Stimulated activated CD4-positive, alpha-beta T cell treated with anti-CD3 and anti-CD28 coated beads, Interleukin-1b, Interleukin-23, amount 100 ng/mL, for 1 hour (primary cell): ENCODE data around the gene C2orf69.

ENCODE experiments used
- DNase-seq, 2 donors: peaks; one replicate each; pipeline ENCODE4 v3.0.0-alpha.2; 2020; ENCODE audit warnings: low read depth in 2 of 2

Gene C2orf69

DNA sequence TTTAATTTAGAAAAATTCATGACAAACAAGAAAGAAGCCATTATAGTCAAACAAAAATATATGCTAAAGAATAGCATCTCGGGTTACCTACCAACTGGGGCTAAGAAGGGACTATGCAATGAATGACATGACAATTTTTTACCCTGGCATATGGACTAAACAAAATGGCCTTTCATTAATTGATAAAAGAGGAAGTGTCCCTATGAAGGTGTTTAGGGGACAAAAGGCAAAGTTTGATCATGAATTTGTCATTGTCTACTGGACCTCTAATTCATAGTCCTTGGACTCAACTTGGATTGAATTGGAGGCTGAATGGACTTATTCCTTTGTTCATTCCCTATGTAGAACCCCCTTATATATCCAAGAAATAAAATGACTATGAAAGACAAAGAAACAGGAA, 57.0 kb downstream of the C2orf69 start:
- no peak for DNase-seq

DNA sequence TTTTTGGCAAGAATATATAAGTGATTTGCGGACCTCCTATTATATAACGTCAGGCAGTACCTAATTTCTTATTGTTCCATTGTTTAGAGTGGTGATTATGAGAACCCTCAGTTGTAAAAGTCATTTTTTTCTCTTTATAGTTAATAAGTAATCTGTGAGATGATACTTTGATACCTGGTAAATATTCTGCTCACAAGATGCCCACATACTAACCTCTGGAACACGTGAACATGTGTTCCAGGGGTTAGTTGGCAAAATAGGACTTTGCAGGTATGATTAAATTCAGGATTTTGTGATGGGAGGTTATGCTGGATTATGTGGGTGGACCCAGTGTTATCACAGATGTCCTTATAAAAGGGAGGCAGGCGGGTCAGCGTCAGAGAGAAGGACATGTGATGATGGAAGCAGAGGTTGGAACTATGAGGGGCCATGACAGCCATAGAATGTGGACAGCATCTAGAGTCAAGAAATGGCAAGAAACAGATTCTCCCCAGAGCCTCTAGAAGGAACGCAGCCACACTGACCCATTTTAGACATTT, 61.1 kb downstream of the C2orf69 start:
- no peak for DNase-seq

DNA sequence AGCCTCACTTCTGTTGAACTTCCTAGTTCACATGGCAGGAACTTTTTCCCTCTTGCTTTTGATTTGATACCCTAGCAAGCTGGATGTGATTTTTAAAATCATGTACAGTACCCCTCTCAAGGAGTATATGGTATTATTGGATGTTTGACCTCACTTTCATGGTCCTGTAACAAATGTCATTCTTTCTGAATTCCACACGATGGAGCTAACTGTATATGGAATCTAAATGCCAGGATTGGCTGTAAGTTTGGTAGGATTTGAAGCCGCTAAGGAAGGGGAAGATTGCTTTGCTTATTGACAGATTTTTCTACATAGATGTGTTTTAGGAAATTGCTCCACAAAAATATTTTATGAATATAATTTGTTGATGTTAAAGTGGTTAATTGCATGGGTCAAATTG, 62.6 kb downstream of the C2orf69 start:
- DNase-seq = no peak

GRCh38 chr2:199975273-199975895, 64.3 kb downstream of the C2orf69 start:
- no peak for DNase-seq
